CD1c-positive myeloid dendritic cell (primary cell): ENCODE results near the gene FBLN1.
A peak's percentile ranks its signal among the peaks of the same experiment; 100 is the strongest.
"Not testable (repeated sequence)": the region's sequence is repeated elsewhere in the genome, so short reads cannot be mapped to it uniquely, and the experiment has no call there.

Experiments
- DNase-seq: peaks from one replicate; pipeline ENCODE4 v3.0.0-alpha.2; 2016; ENCODE audit errors: extremely low spot score

The FBLN1 gene

DNA sequence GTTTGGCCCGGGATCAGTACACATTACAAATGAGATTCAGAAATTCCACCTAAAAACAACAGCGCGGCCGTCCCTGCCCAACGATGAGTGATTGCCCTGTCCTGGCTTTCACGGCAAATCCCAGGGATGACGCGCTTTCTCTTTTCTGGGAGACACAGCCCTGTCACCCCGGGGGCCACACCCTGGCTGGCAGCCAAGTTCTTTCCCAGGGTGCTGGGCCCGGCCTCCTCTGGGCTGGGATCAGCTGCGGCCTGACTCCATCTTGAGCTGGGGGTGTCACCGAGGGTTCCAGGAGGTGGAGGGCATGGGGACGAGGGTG is 82.7 kb downstream of the FBLN1 start:
- no peak for DNase-seq

DNA sequence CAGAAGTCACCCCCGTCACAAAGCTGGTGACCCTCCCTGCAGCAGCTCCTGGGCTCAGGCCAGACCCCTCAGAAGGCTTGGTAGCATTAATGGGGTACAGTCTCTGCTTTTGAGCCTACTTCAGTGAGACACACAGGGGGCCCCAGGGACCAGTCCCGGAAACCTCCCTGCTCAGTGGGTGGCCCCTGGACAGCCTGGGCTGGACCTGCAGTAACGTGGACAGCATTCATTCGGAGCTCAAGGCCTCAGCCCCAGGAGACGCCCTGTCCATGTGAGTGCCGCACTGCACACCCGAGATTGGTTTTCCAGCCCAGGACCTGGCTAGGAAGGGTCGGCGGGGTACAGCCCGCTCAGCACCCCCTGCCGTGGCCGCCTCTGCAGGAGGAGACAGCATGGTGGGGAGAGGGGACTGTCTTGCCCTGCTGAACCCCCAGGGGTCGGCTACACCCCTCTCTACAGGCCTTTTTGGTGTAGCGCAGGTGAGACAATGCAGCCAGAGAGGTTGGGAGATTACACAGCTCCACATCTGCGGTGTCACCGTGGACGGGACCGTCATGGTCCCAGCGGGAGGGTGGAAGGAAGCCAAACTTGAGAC is 83.4 kb downstream of the FBLN1 start:
- DNase-seq, result no peak

DNA sequence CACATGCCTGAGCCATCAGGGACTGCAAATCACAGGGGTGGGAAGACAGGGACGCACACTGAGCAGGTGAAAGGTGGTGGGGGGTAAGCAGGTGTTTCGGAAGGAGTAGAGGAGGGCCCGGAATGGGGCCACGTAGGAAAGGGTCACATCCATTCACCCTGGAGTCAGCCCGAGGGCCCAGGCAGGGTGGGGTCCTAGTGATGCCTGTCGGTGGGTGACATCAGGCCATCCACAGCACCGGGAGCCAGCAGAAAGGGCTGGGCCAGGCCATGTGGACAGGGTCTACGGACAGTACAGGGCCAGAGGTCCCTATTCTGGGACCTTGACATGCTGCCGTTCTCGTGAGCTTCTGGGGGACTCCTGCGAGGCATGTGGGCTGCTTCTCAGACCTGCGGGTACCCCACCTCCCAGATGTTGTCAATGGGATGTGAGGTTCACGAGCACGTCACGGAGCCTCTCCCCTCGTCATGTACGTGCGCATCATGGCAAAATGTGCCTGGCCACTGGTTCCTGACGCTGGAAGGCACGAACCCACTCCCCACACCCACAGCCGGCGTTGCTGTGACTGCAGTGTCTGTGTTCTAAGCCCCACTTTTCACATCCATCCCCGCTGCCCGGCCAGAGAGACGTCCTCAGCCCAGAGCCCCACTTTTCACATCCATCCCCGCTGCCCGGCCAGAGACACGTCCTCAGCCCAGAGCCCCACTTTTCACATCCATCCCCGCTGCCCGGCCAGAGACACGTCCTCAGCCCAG is 84.1 kb downstream of the FBLN1 start:
- no peak for DNase-seq

DNA sequence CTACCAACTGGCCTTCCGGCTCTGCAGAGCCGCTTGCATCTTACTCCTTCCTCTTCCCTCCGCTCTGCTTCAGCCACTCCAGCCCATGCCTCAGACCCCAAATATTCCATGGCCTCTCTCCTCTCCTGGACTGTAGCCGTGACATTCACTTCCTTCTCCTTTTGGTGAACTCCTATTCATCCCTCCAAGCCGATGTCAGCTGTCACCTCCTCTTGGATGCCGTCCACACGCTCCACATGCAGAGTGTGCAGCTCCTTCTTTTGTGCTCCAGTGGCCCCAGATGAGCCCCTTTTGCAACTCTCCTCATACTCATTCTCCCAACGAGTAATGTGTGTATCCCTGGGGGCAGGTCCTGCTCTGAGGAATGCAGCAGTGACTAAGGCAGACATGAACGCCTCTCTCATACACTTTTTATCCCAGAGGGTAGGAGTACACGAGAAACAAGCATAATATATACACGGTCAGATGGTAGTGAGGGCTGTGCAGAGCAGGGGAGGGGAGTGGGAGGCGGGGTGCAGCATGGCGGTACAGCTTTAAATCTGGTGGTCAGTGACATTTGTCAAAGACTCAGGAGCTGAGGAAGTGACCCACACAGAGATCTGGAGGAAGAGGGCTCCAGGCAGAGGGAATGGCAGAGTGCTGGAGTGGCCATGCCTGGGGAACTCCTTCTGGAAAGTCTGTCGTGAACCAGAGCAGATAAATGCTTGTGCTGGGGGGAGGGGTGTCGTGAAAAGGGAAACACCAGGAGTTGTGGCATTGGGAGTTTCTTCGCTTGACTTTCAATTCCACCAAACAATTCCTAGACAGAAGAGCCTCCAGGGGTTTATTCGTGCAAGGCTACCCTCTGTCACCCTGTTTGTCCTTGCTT is 85.2 kb downstream of the FBLN1 start:
- no peak for DNase-seq

DNA sequence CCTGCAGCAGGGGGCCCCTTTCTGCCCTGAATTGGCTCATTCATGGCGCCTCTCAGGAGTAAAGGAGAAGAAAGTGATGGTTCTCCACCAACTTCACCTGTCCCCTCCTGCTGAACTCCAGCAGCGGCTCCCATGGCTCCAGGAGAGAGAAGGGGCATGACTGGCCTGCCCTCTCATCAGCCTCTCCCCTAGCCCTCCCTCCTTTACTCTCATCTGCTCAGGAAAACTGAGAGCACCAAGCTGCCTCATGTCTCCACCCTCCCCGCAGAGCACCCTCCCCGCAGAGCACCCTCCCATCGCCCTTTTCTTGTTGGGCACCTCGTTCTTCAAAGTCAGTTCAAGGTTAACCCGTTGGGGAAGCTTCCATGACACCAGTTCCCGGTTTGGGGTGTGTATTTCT is 86.9 kb downstream of the FBLN1 start:
- DNase-seq, result no peak

- DNase-seq, result no peak
Observed at GRCh38 chr22:45590262-45590661, 87.6 kb downstream of the FBLN1 start.

DNA sequence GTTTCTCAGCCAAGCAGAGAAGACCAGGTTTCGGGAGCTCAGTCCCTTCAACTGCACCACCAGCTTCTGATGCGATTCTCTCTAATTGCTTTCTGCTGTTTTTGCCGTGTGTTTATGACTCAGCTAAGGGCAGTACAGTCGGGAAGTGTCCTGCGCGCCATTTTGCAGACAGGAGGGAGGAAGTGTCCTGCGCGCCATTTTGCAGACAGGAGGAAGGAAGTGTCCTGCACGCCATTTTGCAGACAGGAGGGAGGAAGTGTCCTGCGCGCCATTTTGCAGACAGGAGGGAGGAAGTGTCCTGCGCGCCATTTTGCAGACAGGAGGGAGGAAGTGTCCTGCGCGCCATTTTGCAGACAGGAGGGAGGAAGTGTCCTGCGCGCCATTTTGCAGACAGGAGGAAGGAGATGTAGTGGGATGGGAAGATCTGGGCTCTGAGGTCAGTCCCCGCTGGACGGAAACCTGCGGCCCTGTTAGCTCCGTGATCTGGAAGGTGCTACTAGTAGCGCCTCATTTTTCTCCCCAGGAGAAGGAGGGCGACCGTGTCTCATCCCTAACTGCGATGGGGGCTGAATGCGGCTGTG is 89.0 kb downstream of the FBLN1 start:
- DNase-seq, result peak; percentile 26

- no peak for DNase-seq
Observed at GRCh38 chr22:45594123-45594941, 91.6 kb downstream of the FBLN1 start.

GRCh38 chr22:45597460-45598192 is 94.9 kb downstream of the FBLN1 start:
- DNase-seq, result no peak

DNA sequence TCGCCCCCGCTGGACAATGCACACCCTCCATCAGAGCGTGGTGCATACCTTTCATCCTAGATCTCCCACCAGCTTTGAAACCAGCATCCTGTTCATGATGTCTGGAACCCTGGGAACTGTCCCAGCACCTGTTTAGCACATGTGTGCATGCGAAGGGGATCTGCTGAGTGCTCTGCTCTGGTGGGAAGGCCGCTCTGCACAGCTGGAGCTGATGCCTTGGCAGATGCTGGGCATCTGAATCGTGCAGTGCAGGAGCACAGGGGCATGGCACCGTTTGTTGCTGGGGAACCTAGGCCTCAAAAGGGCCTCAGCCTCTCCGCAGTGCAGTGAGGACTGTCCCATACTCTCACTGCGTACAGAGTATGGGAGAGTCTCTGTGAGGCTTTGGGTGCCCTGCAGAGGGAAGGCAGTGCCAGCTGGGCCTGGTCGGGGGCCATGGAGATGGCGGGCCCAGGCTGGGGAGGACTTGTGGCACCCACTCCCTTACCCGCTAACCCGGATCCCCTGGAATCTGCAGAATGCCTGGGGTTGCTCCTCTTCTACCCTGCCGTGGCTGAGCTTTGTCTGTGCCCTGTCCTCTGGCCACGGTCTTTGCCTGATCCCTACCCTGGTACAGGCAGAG is 96.0 kb downstream of the FBLN1 start:
- no peak for DNase-seq

GRCh38 chr22:45599836-45600577 is 97.3 kb downstream of the FBLN1 start:
- no peak for DNase-seq

DNA sequence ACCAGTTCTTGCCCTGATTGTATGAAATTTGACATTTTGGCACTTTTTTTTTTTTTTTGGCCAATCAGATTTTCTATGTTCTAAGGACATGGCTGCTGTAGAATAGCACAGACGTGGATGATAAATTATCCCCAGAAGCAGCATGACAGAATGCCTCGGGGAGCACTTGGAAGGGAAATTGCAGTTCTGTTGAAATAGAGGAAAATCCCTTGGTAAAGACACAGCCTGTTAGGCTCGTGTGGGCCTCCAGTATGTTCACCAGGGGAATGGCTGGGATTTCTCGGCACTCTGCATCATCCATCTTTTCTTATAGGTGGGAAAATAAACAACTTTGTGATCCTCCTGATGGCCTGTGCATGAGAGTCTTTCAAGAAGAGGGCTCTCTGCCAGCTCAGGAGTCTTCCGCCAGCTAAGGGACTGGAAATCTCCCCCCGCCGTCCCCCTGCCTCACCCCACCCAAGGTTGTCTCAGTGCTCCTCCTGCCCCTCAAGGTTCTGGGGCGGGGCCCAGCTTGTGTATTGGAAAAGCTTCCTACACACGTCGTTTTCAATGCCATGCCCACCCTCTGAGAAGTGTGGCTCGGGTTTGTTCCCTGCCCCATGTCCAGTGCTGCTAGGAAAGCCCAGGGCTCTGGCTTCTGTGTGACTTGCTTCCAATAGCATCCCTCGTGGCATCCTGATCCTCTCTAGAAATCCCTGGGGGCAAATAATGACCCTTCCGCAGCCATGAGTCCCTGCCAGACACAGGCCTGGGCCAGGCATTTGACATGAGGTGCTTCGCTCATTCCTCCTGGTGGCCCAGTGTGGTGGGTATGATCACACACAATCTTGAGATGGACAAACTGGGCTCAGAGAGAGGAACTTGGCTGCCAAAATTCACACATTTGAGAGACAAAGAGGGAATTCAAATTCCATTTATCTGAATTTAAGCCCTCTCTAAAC is 98.4 kb downstream of the FBLN1 start:
- no peak for DNase-seq

DNA sequence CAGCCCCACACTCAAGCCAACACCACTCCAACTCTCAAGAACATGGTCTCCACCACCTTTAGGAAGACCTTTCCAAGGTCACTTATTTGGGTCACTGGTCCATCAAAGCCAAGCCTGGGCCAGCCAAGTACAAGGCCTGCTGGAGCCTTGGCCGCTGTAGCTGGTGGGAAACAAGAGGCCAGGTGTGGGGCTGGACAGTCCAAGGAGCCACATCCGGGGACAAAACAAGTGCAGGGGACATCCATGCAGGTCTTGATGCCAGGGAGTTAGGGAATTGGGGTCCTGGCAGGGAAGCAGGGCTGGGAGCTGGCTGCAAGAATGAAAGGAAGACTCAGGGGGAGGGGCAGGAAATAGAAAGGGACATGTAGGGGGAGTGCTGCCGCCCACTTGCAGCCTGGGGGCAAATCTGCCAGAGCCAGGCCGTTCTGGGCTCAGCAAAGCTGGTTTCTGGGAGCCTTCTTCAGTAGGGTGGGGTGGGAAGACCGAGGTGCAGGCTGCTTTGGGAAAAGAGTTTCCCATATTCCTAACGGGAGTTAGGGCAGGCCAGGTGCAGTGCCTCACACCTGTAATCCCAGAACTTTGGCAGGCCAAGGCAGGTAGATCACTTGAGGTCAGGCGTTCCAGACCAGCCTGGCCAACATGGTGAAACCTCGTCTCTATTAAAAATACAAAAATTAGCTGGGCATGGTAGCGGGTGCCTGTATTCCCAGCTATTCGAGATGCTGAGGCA is 99.5 kb downstream of the FBLN1 start:
- no peak for DNase-seq

GRCh38 chr22:45602824-45603595 is 100.3 kb downstream of the FBLN1 start:
- no peak for DNase-seq

- DNase-seq, result no peak
Observed at GRCh38 chr22:45603619-45604018, 100.9 kb downstream of the FBLN1 start.

GRCh38 chr22:45608045-45608444 is 105.4 kb downstream of the FBLN1 start:
- DNase-seq, result not testable (repeated sequence)

DNA sequence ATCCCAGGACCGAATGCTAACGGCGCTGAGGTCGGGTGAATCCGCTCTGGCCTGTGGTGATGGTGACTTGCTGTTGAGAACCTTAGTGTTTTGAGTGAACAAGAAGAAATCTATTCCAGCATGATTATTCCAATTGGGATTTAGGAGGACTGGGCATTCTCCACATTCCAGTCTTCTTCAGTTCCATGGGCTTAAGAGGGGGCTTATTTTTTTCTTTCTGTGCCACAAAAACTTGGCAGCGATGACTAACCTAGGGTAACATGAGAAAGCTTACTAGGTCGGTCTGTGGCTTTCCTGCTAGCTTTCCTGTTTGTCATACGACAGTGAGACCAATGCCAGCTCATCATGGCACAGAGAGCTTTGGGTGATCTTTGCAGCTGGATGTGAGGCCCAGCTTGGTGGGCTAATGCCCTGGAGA is 106.1 kb downstream of the FBLN1 start:
- DNase-seq, result no peak
